OCI-LY7 (cell line): ENCODE results near the gene NFKBIB.

Experiments used
- EZH2phosphoT487 ChIP-seq: fragments of 200-600 bp; sonication (generic); IDR thresholded peaks from 2 replicates; pipeline ENCODE4 v1.6.1; 2018; ENCODE audit warnings: low read depth, borderline replicate concordance, mild to moderate bottlenecking, mixed run types, antibody characterized with exemption, low read length, moderate library complexity, mixed read lengths
- TF ChIP-seq, protein P1 (sequence below): fragments of 200-600 bp; sonication (generic); conservative IDR thresholded peaks from 2 replicates; pipeline ENCODE4 v1.5.1; 2014; ENCODE audit warnings: mild to moderate bottlenecking, antibody characterized with exemption, low read length, moderate library complexity, mixed read lengths

DNA sequence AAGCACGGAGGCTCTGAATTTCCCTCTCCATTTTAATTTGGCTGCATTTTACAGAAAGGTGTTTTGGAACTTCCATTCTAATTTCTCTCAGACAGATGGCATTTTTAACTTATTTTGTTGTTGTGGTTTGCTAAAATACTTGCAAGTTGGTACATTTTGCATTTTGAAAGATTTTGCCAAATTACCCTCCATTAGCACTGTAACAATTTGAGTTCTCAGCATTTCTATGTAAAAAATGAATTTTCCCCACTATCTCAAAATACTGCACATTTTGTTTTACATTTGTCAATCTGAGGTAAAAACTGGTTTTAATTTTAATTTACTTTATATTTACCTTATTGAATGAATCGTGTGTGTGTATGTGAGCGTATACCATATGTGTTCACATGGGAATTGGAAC is 43.0 kb upstream of the NFKBIB start:
- TF ChIP-seq, protein P1, sequence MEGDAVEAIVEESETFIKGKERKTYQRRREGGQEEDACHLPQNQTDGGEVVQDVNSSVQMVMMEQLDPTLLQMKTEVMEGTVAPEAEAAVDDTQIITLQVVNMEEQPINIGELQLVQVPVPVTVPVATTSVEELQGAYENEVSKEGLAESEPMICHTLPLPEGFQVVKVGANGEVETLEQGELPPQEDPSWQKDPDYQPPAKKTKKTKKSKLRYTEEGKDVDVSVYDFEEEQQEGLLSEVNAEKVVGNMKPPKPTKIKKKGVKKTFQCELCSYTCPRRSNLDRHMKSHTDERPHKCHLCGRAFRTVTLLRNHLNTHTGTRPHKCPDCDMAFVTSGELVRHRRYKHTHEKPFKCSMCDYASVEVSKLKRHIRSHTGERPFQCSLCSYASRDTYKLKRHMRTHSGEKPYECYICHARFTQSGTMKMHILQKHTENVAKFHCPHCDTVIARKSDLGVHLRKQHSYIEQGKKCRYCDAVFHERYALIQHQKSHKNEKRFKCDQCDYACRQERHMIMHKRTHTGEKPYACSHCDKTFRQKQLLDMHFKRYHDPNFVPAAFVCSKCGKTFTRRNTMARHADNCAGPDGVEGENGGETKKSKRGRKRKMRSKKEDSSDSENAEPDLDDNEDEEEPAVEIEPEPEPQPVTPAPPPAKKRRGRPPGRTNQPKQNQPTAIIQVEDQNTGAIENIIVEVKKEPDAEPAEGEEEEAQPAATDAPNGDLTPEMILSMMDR, result no peak
- TF ChIP-seq EZH2phosphoT487, result no peak
